Measurements from ENCODE around the gene DOCK9. TPM values are rescaled to one million over a fixed set of nuclear protein-coding genes. Genes with fewer than 3 reads are reported as not detected.

DOCK9 gene
- total RNA-seq, 2 experiments from 2014 or later: 33.4 to 36.9 TPM

- ATAC-seq: peak; percentile 10
- POLR2A ChIA-PET: interaction anchor here (1.0 kb wide), 1 partner anchor 10 kb away, joined by 3 read pairs; no protein-coding TSS in a partner anchor
- peaks cover 3% of the 10 kb centered on the region for H3K36me3 Mint-ChIP-seq (ENCODE audit: low read depth)
Observed at GRCh38 chr13:98752467-98753290, 225.2 kb downstream of the DOCK9 start, which contains the start of gene SLC15A1. TSS of gene SLC15A1 (minus strand) at chr13:98752672. CDS start at chr13:98752598, 74 bp downstream.

DNA sequence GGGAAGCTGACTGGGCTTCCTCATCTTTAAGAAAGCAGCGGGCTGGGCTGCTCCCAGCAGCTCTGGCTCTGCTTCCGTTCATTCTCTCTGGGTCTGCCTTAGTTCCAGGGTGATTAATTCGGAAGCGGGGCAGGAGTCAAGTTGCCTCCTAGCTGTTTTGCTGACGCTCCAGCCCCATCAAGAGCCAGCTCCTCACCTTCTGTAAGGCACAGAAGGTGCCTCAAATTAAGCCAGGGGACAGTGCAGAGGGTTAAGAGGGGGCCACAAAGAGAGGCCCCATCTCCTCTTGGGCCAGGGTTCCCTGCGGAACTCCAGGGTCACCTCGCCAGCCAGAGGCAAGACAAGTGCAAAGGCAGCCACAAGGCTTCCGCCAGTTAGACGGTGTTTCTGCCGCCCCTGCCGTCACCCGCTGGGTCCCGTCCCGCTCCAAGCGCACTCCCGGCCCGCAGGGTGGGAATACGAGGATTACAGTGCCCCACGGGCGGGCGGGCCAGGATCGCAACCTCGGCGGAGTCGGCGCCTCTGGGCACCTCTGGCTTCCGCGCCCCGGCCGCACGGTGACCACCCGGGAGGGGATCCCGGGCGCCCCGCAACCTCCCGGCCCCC, 225.9 kb downstream of the DOCK9 start:
- Mint-ChIP-seq H3K36me3 (ENCODE audit: low read depth) (peaks cover 3% of the 10 kb centered on the region), H3K27ac (no peak overlapping the region), H3K27me3 (peaks cover 55% of the 10 kb centered on the region), H3K4me3 (no peak overlapping the region), H3K4me1 (ENCODE audit: low read depth) (peaks cover 1% of the 10 kb centered on the region), H3K9me3 (peaks cover 9% of the 10 kb centered on the region)
- CTCF ChIA-PET: no interaction called here
- no peak for TF ChIP-seq CTCF (IDR thresholded peaks at IDR 0.05)
- intact Hi-C loops (cut with micrococcal nuclease): no loop called here
- DNase-seq (no peak), ATAC-seq (no peak)
- POLR2A ChIA-PET: interaction anchor here (1.0 kb wide), 1 partner anchor 10 kb away, joined by 3 read pairs; no protein-coding TSS in a partner anchor

More at GRCh38 chr13:98752467-98753290, 225.2 kb downstream of the DOCK9 start, which contains the start of gene SLC15A1:
- Mint-ChIP-seq H3K4me3 (no peak within 1 kb of the TSS), H3K27me3 (peaks cover 54% of the 10 kb centered on the region), H3K9me3 (peaks cover 9% of the 10 kb centered on the region), H3K27ac (no peak within 1 kb of the TSS), H3K4me1 (ENCODE audit: low read depth) (peaks cover 1% of the 10 kb centered on the region)
- DNase-seq: no peak
- CTCF ChIA-PET: no interaction called here
- intact Hi-C loops (cut with micrococcal nuclease): no loop called here
- TF ChIP-seq CTCF (IDR thresholded peaks at IDR 0.05): no peak

DNA sequence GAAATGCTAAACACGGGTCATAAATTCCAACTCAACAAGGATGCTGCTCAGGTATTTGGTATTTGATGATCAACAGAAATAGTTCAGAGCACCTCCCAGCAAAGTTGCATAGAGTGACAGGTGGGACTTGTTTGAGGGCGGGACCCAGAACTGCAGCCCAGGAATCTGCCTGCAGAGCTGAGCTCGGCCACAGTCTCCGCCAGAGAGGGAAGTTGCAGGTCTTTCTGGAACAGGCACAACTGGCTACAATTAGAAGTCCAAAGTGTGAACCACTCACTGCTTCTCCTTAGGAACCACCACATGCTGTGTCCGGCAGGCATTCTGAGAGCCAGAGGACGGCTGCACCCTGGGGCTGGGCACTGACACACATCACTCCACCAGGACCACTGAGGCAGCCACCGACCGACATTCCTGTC, 226.5 kb downstream of the DOCK9 start:
- no peak overlapping the region for H3K4me3 Mint-ChIP-seq
- no peak overlapping the region for H3K27ac Mint-ChIP-seq
- ChIA-PET POLR2A (no interaction called here), CTCF (no interaction called here)
- no peak for TF ChIP-seq CTCF (IDR thresholded peaks at IDR 0.05)
- peaks cover 9% of the 10 kb centered on the region for H3K9me3 Mint-ChIP-seq
- ATAC-seq: no peak
- H3K4me1 Mint-ChIP-seq (ENCODE audit: low read depth): peaks cover 1% of the 10 kb centered on the region
- peaks cover 3% of the 10 kb centered on the region for H3K36me3 Mint-ChIP-seq (ENCODE audit: low read depth)
- peaks cover 52% of the 10 kb centered on the region for H3K27me3 Mint-ChIP-seq
- intact Hi-C loops (cut with micrococcal nuclease): no loop called here
- no peak for DNase-seq

DNA sequence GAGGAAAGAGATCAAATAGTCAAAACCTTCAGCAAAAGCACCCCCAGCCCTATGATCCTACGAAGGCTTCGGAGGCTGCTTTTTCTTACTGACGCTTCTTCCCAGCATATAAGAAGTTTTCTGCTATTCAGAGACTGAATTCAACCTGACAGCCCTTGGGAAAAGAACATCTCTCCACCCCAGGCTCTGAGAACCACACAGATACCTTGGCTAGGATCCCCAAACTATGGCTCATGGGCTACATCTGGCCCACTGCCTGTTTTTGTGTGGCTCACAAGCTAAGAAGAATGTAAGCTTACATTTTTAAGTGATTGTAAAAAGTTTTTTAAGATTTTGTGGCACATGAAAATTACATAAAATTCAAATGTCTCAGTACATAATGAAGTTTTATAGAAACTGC, 228.4 kb downstream of the DOCK9 start:
- H3K27me3 Mint-ChIP-seq: peaks cover 39% of the 10 kb centered on the region
- no peak overlapping the region for H3K27ac Mint-ChIP-seq
- DNase-seq (no peak), ATAC-seq (no peak)
- H3K4me3 Mint-ChIP-seq: no peak overlapping the region
- POLR2A ChIA-PET: no interaction called here
- H3K4me1 Mint-ChIP-seq (ENCODE audit: low read depth): peaks cover 1% of the 10 kb centered on the region
- intact Hi-C loops (cut with micrococcal nuclease): no loop called here
- TF ChIP-seq CTCF (IDR thresholded peaks at IDR 0.05): no peak
- peaks cover 3% of the 10 kb centered on the region for H3K36me3 Mint-ChIP-seq (ENCODE audit: low read depth)
- H3K9me3 Mint-ChIP-seq: peaks cover 9% of the 10 kb centered on the region
- CTCF ChIA-PET: no interaction called here

DNA sequence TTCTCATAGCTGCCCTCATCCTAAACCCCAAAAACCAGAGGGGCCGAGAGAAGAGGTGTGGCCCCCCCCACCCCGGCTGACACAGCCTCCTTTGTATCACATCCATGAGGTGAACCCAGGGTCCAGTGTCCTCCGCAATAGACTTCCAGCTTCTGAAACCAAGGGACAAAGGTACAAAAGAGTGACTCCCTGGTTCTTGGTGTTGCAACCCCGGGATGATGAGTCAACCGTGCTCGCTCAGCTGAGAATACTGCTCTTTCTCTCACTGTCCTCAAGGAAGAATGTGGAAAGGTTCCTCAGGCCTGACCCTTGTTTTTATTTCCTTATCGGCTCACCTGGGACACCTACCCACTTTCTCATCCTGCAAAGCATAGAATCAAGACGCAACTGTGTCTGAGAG, 230.9 kb downstream of the DOCK9 start:
- H3K9me3 Mint-ChIP-seq: no peaks in the 10 kb centered on the region
- TF ChIP-seq CTCF (IDR thresholded peaks at IDR 0.05): no peak
- no peak for ATAC-seq
- H3K27ac Mint-ChIP-seq: no peak overlapping the region
- H3K27me3 Mint-ChIP-seq: peaks cover 21% of the 10 kb centered on the region
- ChIA-PET POLR2A (interaction anchor here (0.7 kb wide), 1 partner anchor 23 kb away, joined by 3 read pairs; no protein-coding TSS in a partner anchor), CTCF (interaction anchor here (1.4 kb wide), 1 partner anchor 12 kb away, joined by 3 read pairs; no protein-coding TSS in a partner anchor)
- no peaks in the 10 kb centered on the region for H3K36me3 Mint-ChIP-seq (ENCODE audit: low read depth)
- intact Hi-C loops (cut with micrococcal nuclease): no loop called here
- no peak overlapping the region for H3K4me3 Mint-ChIP-seq
- H3K4me1 Mint-ChIP-seq (ENCODE audit: low read depth): peaks cover 1% of the 10 kb centered on the region
- DNase-seq: no peak

Data from activated CD8-positive, alpha-beta T cell treated with anti-CD3 and anti-CD28 coated beads for 36 hours (primary cell).